GM12875 (cell line): ENCODE measurements around the gene MGMT.

Experiments
- H3K4me3 ChIP-seq: one replicate; pipeline ENCODE4 v1.5.1; 2011; ENCODE audit warnings: low read depth, low read length, control low read depth
- CTCF ChIP-seq: IDR thresholded peaks from 2 replicates; pipeline ENCODE4 v1.5.1; 2011; ENCODE audit warnings: low read depth, mild to moderate bottlenecking, control low read depth, inconsistent platforms, low read length, moderate library complexity, borderline replicate concordance; ENCODE audit not compliant: insufficient read depth

Gene MGMT

GRCh38 chr10:129607607-129608109 is 140.6 kb downstream of the MGMT start:
- no peak for TF ChIP-seq CTCF
- H3K4me3 ChIP-seq: no peak overlapping the region

GRCh38 chr10:129608653-129609052 is 141.6 kb downstream of the MGMT start:
- no peak for TF ChIP-seq CTCF
- no peak overlapping the region for H3K4me3 ChIP-seq

GRCh38 chr10:129609551-129609950 is 142.5 kb downstream of the MGMT start:
- TF ChIP-seq CTCF: no peak
- H3K4me3 ChIP-seq: no peak overlapping the region

- TF ChIP-seq CTCF: no peak
- no peak overlapping the region for H3K4me3 ChIP-seq
Observed at GRCh38 chr10:129612481-129613109, 145.6 kb downstream of the MGMT start.

GRCh38 chr10:129613377-129613980 is 146.4 kb downstream of the MGMT start:
- no peak for TF ChIP-seq CTCF

GRCh38 chr10:129614341-129614740 is 147.3 kb downstream of the MGMT start:
- TF ChIP-seq CTCF: no peak
- no peak overlapping the region for H3K4me3 ChIP-seq

More at GRCh38 chr10:129613377-129613980, 146.4 kb downstream of the MGMT start:
- no peak overlapping the region for H3K4me3 ChIP-seq

- TF ChIP-seq CTCF: no peak
- no peak overlapping the region for H3K4me3 ChIP-seq
Observed at GRCh38 chr10:129615381-129615780, 148.3 kb downstream of the MGMT start.
